DMS153 treated with DMSO at 0.1 percent for 48 hours (cell line): Measurements from ENCODE around the gene ITGA7.

Experiments
- DNase-seq: peaks from one replicate; lab custom pipeline; 2025; ENCODE audit not compliant: unreplicated experiment; lab: John Stamatoyannopoulos, UW

ITGA7 gene

DNA sequence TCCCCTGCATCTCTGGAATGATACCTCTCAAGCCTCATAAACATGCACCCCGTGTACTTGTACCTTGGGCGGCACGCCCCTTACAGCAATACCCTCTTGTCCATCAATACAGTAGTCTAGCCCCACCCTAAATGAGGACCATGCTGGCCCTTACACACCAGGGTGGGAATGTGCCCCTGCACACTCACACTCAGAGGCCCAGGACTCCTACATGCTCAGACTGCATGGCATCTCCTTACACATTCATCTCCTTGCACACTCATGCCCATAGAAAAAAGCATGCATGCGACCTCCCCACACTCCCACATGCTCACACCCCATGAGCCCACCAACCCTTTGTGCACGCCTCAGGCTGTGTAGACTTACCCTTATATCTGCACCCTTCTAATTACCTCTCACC, 22.0 kb downstream of the ITGA7 start:
- no peak for DNase-seq

- DNase-seq, result no peak
Observed at GRCh38 chr12:55684761-55685370, 22.8 kb downstream of the ITGA7 start.

DNA sequence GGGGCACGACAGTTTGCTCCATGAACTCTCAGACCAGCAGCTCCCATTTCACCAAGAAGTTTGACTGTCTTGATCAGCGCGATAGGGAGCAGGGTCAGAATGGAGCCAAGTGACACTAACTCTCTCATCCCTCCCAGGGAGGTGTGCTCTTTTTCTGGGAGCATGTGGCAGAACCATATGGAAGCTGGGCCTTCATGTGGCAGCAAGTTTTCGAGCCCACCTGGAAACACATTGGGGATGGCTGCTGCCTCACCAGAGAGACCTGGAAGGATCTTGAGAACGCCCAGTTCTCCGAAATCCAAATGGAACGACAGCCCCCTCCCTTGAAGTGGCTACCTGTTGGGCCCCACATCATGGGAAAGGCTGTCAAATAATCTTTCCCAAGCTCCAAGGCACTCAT, 24.0 kb downstream of the ITGA7 start:
- no peak for DNase-seq

DNA sequence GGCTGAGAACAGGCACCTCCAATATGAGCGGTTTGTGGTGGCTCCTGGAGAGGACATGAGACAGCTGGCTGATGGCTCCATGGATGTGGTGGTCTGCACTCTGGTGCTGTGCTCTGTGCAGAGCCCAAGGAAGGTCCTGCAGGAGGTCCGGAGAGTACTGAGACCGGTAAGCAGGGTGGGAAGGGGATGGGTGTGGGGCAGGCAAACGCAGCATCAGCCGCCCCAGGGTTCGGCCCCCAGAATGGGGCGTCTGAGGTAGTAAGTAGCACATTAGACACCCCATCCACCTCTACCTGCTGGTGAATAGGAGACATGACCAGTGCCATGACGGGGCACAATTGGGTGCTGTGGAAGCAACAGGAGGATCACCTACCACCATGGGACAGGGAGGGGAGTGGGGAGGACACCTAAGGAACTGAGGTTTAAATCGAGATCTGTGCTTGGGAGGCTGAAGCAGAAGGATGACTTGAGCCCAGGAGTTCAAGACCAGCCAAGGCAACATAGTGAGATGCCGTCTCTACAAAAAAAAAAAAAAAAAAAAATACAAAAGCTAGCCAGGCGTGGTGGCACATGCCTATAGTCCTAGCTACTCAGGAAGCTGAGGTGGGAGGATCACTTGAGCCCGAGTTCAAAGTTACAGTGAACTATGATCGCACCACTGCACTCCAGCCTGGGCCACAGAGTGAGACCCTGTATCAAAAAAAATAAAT, 25.5 kb downstream of the ITGA7 start:
- no peak for DNase-seq

DNA sequence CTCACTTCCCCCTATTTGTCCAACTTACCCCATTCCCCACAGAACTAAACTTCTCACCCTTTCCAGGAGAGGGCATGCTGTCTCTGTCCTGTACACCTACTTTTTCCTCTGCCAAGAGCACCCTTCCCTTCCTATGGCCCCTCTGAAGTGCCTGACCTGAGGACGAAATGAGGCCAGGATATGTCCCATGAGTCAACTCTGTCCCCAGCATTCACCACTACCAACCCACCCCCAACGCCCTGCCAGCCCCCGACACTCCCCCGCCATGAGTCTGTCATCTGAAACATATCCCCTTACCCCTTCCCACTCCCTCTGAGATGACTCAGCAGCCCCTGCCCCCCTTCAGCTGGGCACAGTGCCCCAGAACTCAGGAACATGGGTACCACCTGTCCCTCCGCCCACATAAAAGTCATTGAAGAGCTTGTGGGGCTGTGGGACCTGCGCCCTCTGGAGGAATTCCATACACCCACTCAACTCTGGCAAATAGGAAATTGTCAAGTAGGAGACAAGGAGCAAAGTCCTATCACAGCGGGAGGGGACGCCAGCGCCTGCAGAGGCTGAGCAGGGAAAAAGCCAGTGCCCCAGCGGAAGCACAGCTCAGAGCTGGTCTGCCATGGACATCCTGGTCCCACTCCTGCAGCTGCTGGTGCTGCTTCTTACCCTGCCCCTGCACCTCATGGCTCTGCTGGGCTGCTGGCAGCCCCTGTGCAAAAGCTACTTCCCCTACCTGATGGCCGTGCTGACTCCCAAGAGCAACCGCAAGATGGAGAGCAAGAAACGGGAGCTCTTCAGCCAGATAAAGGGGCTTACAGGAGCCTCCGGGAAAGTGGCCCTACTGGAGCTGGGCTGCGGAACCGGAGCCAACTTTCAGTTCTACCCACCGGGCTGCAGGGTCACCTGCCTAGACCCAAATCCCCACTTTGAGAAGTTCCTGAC, 26.3 kb downstream of the ITGA7 start:
- DNase-seq, result no peak

DNA sequence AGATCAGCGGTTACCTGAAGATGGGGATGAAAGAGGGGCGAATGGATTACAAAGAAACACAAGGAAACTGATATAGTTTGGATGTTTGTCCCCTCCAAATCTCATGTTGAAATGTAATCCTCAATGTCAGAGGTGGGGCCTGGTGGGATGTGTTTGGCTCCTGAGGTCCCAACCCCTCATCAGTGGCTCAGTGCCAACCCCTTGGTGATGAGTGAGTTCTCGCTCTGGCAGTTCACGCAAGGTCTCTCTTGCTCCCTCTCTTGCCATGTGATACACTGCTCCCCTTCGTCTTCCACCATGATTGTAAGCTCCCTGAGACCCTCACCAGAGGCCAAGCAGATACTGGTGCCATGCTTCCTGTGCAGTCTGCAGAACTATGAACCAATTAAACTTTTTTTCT, 28.0 kb downstream of the ITGA7 start:
- DNase-seq, result no peak

DNA sequence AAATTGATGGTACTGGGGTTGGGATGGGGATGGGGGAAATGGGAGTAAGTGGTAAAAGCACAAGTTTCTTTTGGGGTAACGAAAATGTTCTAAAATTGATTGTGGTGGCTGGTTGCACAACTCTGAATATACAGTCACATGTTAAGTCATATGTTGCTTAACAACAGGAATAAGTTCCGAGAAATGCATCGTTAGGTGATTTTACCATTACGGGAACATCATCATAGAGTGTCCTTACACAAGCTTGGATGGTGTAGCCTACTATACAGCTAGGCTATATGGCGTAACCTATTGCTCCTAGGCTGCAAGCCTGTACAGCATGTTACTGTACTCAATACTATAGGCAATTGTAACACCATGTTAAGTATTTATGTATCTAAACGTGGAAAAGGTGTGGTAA, 31.0 kb downstream of the ITGA7 start:
- DNase-seq, result no peak

DNA sequence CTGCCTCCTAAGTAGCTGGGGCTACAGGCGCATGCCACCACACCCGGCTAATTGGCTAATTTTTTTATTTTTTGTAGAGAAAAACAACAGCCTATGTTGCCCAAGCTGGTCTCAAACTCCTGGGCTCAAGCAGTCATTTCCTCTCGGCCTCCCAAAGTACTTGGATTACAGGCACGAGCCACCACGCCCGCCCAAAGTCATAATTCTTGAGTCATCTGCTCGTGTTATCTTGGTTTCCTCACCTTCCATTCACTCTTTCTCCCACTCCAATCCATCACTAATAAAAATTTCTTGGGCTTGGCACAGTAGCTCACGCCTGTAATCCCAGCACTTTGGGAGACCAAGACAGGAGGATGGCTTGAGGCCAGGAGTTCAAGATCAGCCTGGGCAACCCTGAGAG, 32.0 kb downstream of the ITGA7 start:
- DNase-seq, result no peak

- no peak for DNase-seq
Observed at GRCh38 chr12:55673638-55674037, 34.1 kb downstream of the ITGA7 start.

DNA sequence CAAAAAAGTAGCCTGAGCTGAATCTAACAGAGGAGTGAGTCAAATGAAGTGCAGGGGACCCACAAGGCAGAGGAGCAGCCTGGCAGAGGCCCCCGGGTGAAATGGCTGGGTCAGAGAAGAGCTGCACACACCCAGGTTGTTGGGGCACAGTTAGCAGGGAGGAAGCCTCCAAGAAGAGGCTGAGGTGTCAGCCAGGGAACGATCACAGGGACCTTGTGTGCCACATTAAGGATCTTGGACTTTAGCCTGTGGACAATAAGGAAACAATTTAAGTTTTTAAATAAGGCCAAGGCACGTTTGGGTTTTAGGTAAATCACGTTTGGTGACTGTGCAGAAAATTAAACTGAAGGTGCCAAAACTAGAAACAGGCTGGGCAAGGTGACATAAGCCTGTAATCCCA, 36.0 kb downstream of the ITGA7 start:
- DNase-seq, result no peak

DNA sequence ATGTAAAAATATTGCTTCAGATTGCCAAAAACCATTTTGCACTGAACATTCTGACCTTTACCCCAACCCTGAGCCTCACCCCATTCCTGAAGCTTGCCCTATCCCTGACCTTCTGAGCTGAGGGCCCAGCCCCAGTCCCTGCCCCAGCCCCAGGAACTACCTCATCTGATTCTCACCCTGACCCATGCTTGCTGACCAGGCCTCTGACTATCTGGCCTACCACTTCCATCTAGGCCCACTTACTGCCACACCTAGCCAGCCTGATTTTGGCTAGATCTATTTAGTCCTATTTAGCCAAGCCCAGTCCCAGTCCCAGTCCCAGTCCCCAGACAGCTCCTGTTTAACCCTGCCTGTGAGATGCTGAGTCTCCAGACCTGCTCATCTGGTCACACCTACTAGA, 37.4 kb downstream of the ITGA7 start:
- no peak for DNase-seq

- no peak for DNase-seq
Observed at GRCh38 chr12:55666508-55666907, 41.2 kb downstream of the ITGA7 start.

GRCh38 chr12:55664826-55665225, 42.9 kb downstream of the ITGA7 start:
- no peak for DNase-seq

DNA sequence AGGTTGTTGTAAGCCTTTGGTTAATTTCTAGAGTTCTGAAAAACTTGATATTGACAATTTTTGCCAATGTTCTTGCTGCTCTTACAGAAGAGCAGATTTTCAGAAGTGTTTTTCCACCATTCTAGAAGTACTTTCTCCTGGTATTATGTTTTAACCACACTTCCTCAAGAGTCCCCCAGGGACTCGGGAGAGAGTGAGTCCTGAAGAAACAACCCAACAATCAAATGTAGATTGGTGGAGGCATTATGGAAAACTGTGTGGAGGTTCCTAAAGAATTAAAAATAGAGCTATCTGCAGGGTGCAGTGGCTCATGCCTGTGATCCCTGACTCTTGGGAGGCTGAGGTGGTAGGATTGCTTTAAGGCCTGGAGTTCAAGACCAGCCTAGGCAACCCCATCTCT, 44.3 kb downstream of the ITGA7 start:
- no peak for DNase-seq

DNA sequence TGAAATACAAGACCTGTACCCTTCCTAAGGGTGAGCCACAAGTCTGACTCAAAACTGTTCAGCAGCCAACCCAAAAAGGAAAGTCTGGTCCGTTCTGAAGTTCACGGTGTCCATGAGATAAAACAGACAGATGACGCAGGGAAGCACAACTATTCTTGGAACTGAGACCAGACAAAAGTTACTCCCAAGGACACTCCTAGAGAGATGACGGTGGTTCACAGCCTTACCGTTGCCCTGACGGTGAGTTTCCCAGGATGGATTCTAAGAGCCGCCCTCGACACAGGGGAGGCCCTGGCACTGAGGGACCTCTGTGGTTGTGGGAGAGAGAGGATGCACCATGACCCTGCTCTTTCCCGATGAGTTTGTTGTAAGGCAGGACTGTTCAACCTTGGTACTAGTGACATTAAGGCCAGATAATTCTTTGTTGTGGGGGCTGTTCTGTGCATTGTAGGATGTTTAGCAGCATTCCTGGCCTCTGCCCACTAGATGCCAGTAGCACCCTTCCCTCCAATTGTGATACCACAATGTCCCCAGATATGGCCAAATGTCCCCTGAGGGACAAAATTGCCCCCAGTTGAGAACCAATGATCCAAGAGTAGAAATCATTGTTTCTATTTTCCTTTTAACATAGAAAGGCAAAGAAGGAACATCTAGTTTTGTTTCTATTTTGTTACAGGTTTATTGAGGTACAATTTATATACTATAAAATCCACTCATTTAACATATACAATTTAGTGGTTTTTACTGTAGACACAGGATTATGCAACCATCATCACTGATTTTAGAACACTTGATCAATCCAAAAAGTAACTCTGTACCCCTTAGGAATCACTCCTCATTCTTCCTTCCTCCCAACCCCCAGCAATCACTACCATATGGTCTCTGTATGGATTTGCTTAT, 48.0 kb downstream of the ITGA7 start:
- no peak for DNase-seq

- DNase-seq, result no peak
Observed at GRCh38 chr12:55658635-55659391, 48.9 kb downstream of the ITGA7 start.

- no peak for DNase-seq
Observed at GRCh38 chr12:55658212-55658611, 49.5 kb downstream of the ITGA7 start.

DNA sequence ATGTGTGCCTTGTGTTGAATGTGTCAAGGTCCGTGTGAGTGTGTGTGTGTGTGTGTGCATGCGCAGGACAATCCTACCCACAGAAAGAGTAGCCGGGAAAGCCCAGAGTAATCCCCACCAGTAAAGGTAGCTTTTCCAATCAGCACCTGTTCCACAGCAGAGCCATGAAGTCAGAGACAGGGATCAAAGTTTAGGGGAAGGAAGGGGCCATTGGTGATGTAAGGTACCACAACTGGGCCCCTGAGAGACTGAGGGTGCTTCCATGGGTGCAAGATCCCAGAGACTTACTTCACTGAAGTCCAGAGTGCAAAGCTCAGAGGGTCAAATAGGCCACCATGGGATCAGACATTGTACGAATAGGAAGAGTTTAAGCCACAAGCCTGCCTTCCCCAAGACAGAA, 50.5 kb downstream of the ITGA7 start:
- no peak for DNase-seq

GRCh38 chr12:55654511-55655214, 53.0 kb downstream of the ITGA7 start:
- DNase-seq, result no peak

DNA sequence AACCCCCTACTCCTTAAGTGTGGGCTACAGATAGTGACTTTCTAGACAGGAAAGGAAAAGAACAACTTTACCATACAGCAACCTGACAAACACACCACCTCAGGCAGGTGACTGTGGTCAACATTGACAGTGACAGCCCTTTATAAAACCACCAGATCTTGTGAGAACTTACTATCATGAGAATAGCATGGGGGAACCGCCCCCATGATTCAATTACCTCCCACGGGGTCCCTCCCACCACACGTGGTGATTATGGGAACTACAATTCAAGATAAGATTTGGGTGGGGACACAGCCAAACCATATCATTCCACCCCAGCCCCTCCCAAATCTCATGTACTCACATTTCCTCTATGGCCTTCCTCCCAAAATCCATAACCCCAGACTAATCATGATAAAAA, 54.7 kb downstream of the ITGA7 start:
- DNase-seq, result no peak
